HepG2 (cell line): Measurements from ENCODE around the gene EHD1. TPM values are rescaled to one million over a fixed set of nuclear protein-coding genes. Genes with fewer than 3 reads are reported as not detected.

ENCODE experiments used
- ETS1 ChIP-seq: sonication (generic); formaldehyde crosslinking; IDR thresholded peaks from 2 replicates; pipeline ENCODE4 v1.4.0; 2020; ENCODE audit warnings: missing genetic modification reagents
- FOXP4 ChIP-seq: sonication (generic); formaldehyde crosslinking; IDR thresholded peaks from 2 replicates; pipeline ENCODE4 v1.4.0; 2020; ENCODE audit warnings: missing genetic modification reagents
- GMEB2 ChIP-seq: IDR thresholded peaks from 2 replicates; pipeline ENCODE4 v1.6.1; 2016; ENCODE audit warnings: missing biosample characterization, missing genetic modification reagents, low read depth
- GPN1 ChIP-seq: sonication (generic); formaldehyde crosslinking; IDR thresholded peaks from 2 replicates; pipeline ENCODE4 v1.5.1; 2020; ENCODE audit warnings: missing genetic modification reagents, borderline replicate concordance
- HNRNPK ChIP-seq: fragments of 200-400 bp; formaldehyde crosslinking; IDR thresholded peaks from 2 replicates; pipeline ENCODE4 v1.6.1; 2018; ENCODE audit warnings: low read length, low read depth, moderate library complexity, mild to moderate bottlenecking; ENCODE audit not compliant: poor library complexity, severe bottlenecking
- KDM5B ChIP-seq: sonication (generic); formaldehyde crosslinking; IDR thresholded peaks from 2 replicates; pipeline ENCODE4 v1.4.0; 2020; ENCODE audit warnings: missing genetic modification reagents, mild to moderate bottlenecking, borderline replicate concordance
- KLF12 ChIP-seq: sonication (generic); formaldehyde crosslinking; IDR thresholded peaks from 2 replicates; pipeline ENCODE4 v1.4.0; 2020; ENCODE audit warnings: missing genetic modification reagents, borderline replicate concordance
- MED1 ChIP-seq: sonication (generic); formaldehyde crosslinking; IDR thresholded peaks from 2 replicates; pipeline ENCODE4 v1.4.0; 2020; ENCODE audit warnings: missing genetic modification reagents
- PTBP1 ChIP-seq: fragments of 200-400 bp; formaldehyde crosslinking; IDR thresholded peaks from 2 replicates; pipeline ENCODE4 v1.6.1; 2018; ENCODE audit warnings: low read length, low read depth; ENCODE audit not compliant: poor library complexity, severe bottlenecking
- RAD21 ChIP-seq: fragments of 450-650 bp; formaldehyde crosslinking; IDR thresholded peaks from 2 replicates; pipeline ENCODE4 v1.5.0; 2020; ENCODE audit warnings: mild to moderate bottlenecking
- RBM39 ChIP-seq: fragments of 200-400 bp; formaldehyde crosslinking; IDR thresholded peaks from one replicate; pipeline ENCODE4 v1.6.1; 2018; ENCODE audit warnings: antibody characterized with exemption, mild to moderate bottlenecking, low read depth, low read length; ENCODE audit not compliant: poor library complexity, severe bottlenecking
- SAP130 ChIP-seq: IDR thresholded peaks from 2 replicates; pipeline ENCODE4 v1.6.1; 2016; ENCODE audit warnings: low read depth
- TARDBP ChIP-seq: sonication (generic); formaldehyde crosslinking; IDR thresholded peaks from 2 replicates; pipeline ENCODE4 v1.8.0; 2022; ENCODE audit warnings: mild to moderate bottlenecking, missing genetic modification reagents
- U2AF1 ChIP-seq: fragments of 200-400 bp; formaldehyde crosslinking; optimal IDR thresholded peaks from 2 replicates; pipeline ENCODE3; 2017; ENCODE audit warnings: mild to moderate bottlenecking, low read depth, low read length
- ZNF10 ChIP-seq: sonication (generic); formaldehyde crosslinking; IDR thresholded peaks from 2 replicates; pipeline ENCODE4 v1.4.0; 2020; ENCODE audit warnings: mild to moderate bottlenecking, low read depth, missing genetic modification reagents, borderline replicate concordance
- ZNF503 ChIP-seq: sonication (generic); formaldehyde crosslinking; IDR thresholded peaks from 2 replicates; pipeline ENCODE4 v1.4.0; 2020; ENCODE audit warnings: missing genetic modification reagents
- ZNF687 ChIP-seq: sonication (generic); formaldehyde crosslinking; IDR thresholded peaks from 2 replicates; pipeline ENCODE4 v1.5.1; 2020; ENCODE audit warnings: mild to moderate bottlenecking, missing genetic modification reagents, moderate library complexity
- ZNF768 ChIP-seq: sonication (generic); formaldehyde crosslinking; IDR thresholded peaks from 2 replicates; pipeline ENCODE4 v1.4.0; 2020; ENCODE audit warnings: missing genetic modification reagents
- polyA plus RNA-seq, 8 experiments: library from polyadenylated mRNA; depleted of rRNA in 3 of 8; stranded (reverse) in 7 of 8; unstranded in 1 of 8; fragments of >200 nt; fragmentation: Illumina TruSeq in 4 of 8; extraction: Trizol in 4 of 8; gene quantifications; 2 replicates each; pipeline versions ENCODE4 v1.2.1 to v1.2.3, GENCODE V29; 2011 to 2016; ENCODE audit warnings: low read depth in 4 of 8, missing spikeins in 1 of 8, mixed read lengths in 1 of 8; ENCODE audit not compliant: insufficient read depth in 1 of 8
- total RNA-seq, 5 experiments: library from RNA; depleted of rRNA; stranded (reverse); fragments of >200 nt; fragmentation: Illumina TruSeq; extraction: Trizol; gene quantifications; 2 replicates each; pipeline ENCODE4 v1.2.3, GENCODE V29; 2016; ENCODE audit warnings: low read depth in 1 of 5

Gene EHD1
- total and polyA plus RNA-seq, 2 of the 13 experiments (the other 11 are each of a cell fraction or from before 2014, with no cell fraction given) = 23.6 to 26.6 TPM

GRCh38 chr11:64887757-64888405, 9.5 kb upstream of the EHD1 start (continued):
- no peak; the same call in 1 of the 2 replicates for TF ChIP-seq FOXP4
- TF ChIP-seq U2AF1 = peak; percentile 8
- peak; percentile 62 for TF ChIP-seq ZNF768
- TF ChIP-seq RAD21 (CRISPR knock-in tag) = peak; percentile 66
- no peak for TF ChIP-seq RBM39
- peak; percentile 59; the same call in 1 of the 2 replicates for TF ChIP-seq ZNF503 (CRISPR knock-in tag)
- peak; percentile 25 for TF ChIP-seq TARDBP (CRISPR knock-in tag)
- TF ChIP-seq GPN1 (CRISPR knock-in tag) = no peak
- no peak for TF ChIP-seq GMEB2 (CRISPR knock-in tag)
- peak; percentile 55; the same call in 1 of the 2 replicates for TF ChIP-seq MED1 (CRISPR knock-in tag)
- TF ChIP-seq SAP130 (CRISPR knock-in tag) = peak; percentile 63
- no peak for TF ChIP-seq PTBP1
- TF ChIP-seq ZNF10 = no peak
- peak; percentile 81 for TF ChIP-seq KDM5B (CRISPR knock-in tag)
- TF ChIP-seq KLF12 (CRISPR knock-in tag) = peak; percentile 90; the same call in 1 of the 2 replicates
- peak; percentile 80 for TF ChIP-seq ZNF687 (CRISPR knock-in tag)
- no peak for TF ChIP-seq ETS1 (CRISPR knock-in tag)
- TF ChIP-seq HNRNPK = peak; percentile 59
